ENCODE results near the gene PTOV1. TPM values are rescaled to one million over a fixed set of nuclear protein-coding genes. Genes with fewer than 3 reads are reported as not detected.
A peak's percentile ranks its signal among the peaks of the same experiment; 100 is the strongest.

PTOV1 gene
- total and polyA plus RNA-seq, 2 donors (not counting 1 experiment from before 2014, with no cell fraction given): 144 to 230 TPM

- POLR2A ChIA-PET: interaction anchor here (0.6 to 0.8 kb wide), 5 partner anchors 9 to 376 kb away, joined by 3 to 10 read pairs (median 5); no protein-coding TSS in a partner anchor
- ATAC-seq (ENCODE audit: low read depth): peak; percentile 54
- CTCF ChIA-PET: interaction anchor here (0.7 to 1.7 kb wide), 3 partner anchors 8 to 103 kb away, joined by 6 to 11 read pairs (median 7); no protein-coding TSS in a partner anchor
Observed at GRCh38 chr19:49907745-49908446, 56.9 kb downstream of the PTOV1 start.

More at GRCh38 chr19:49907745-49908446, 56.9 kb downstream of the PTOV1 start:
- peaks cover 47 to 63% of the 10 kb centered on the region in 2 donors for H3K4me1 ChIP-seq (ENCODE audit: control insufficient read depth in 2 of 2, insufficient read depth in 2 of 2, low read length in 2 of 2)
- H3K4me2 ChIP-seq (replicated peaks; ENCODE audit: low read depth, low read length, poor library complexity, severe bottlenecking): peak overlapping the region; percentile 58
- TF ChIP-seq EZH2 (IDR thresholded peaks at IDR 0.05; ENCODE audit: borderline replicate concordance, insufficient read depth, low read depth, low read length, poor library complexity, severe bottlenecking) (no peak), CTCF (IDR thresholded peaks at IDR 0.05) (no peak)
- intact Hi-C loops (cut with micrococcal nuclease): no loop called here
- H3K4me1 Mint-ChIP-seq: peaks cover 73% of the 10 kb centered on the region
- H4K20me1 ChIP-seq (ENCODE audit: control insufficient read depth, insufficient read depth, low read length, poor library complexity, severe bottlenecking): peaks cover 39% of the 10 kb centered on the region
- peak overlapping the region; percentile 45 for H3K4me3 Mint-ChIP-seq
- peak overlapping the region; percentile 55 to 64 for H3K27ac ChIP-seq (ENCODE audit: low read length in 2 of 2)
- peak; percentile 67 for DNase-seq
- H3K27ac Mint-ChIP-seq: peak overlapping the region; percentile 85
- H3K27me3 ChIP-seq (replicated peaks in 1 of 4; ENCODE audit: control extremely low read depth in 1 of 4, control insufficient read depth in 3 of 4, insufficient read depth in 4 of 4, low read length in 3 of 4): no peaks in the 10 kb centered on the region
- H3K27me3 Mint-ChIP-seq: no peaks in the 10 kb centered on the region
- H3K9ac ChIP-seq (ENCODE audit: low read length): no peak overlapping the region
- no peak overlapping the region for H2AFZ ChIP-seq (ENCODE audit: insufficient read depth, low read depth, low read length, poor library complexity, severe bottlenecking)
- peaks cover 0 to 22% of the 10 kb centered on the region in 2 experiments for H3K36me3 ChIP-seq (replicated peaks in 1 of 2; ENCODE audit: control extremely low read depth in 1 of 2, control insufficient read depth in 1 of 2, extremely low read depth in 1 of 2, insufficient read depth in 2 of 2, low read length in 1 of 2)
- H3K9me3 ChIP-seq (ENCODE audit: control extremely low read depth in 1 of 3, control insufficient read depth in 2 of 3, insufficient read depth in 1 of 3, low read length in 2 of 3): peaks cover 0 to 16% (median 0%) of the 10 kb centered on the region in 3 donors
- 81% methylated on average over 22 of the region's 23 CpGs for WGBS (ENCODE audit: insufficient coverage)
- H3K4me3 ChIP-seq (ENCODE audit: control extremely low read depth in 1 of 5, extremely low read depth in 1 of 5, insufficient read depth in 1 of 5, low read depth in 2 of 5, low read length in 4 of 5): no peak overlapping the region
- H3K79me2 ChIP-seq (ENCODE audit: control insufficient read depth, insufficient read depth, low read length): peaks cover 27% of the 10 kb centered on the region
- peaks cover 3% of the 10 kb centered on the region for H3K9me3 Mint-ChIP-seq (ENCODE audit: insufficient read depth)
